DOHH2 (cell line): ENCODE data around the gene ZNF136.

Experiments
- H3F3A ChIP-seq: fragments of 200-600 bp; sonication (generic), shearing (Covaris generic); 2 replicates; pipeline ENCODE4 v1.6.0; 2016; ENCODE audit warnings: antibody characterized with exemption, mild to moderate bottlenecking; ENCODE audit not compliant: control insufficient read depth, insufficient read depth
- H3K27ac ChIP-seq: fragments of 200-600 bp; sonication (generic); 2 replicates; pipeline ENCODE4 v1.5.1; 2014; ENCODE audit warnings: low read depth, mild to moderate bottlenecking, low read length, moderate library complexity
- H3K27me3 ChIP-seq: fragments of 200-600 bp; sonication (generic); 2 replicates; pipeline ENCODE4 v1.6.1; 2014; ENCODE audit warnings: mild to moderate bottlenecking, low read length, mixed read lengths; ENCODE audit not compliant: control insufficient read depth
- H3K36me3 ChIP-seq: fragments of 200-600 bp; sonication (generic); 2 replicates; pipeline ENCODE4 v1.6.1; 2014; ENCODE audit warnings: mild to moderate bottlenecking, low read length, moderate library complexity, mixed read lengths; ENCODE audit not compliant: control insufficient read depth
- H3K4me1 ChIP-seq: fragments of 200-600 bp; sonication (generic); 2 replicates; pipeline ENCODE4 v1.6.1; 2014; ENCODE audit warnings: mild to moderate bottlenecking, low read length, mixed read lengths; ENCODE audit not compliant: control insufficient read depth
- H3K4me2 ChIP-seq: fragments of 200-600 bp; sonication (generic); 2 replicates; pipeline ENCODE4 v1.6.0; 2014; ENCODE audit warnings: mild to moderate bottlenecking, low read length, moderate library complexity
- H3K4me3 ChIP-seq: fragments of 200-600 bp; sonication (generic); 2 replicates; pipeline ENCODE4 v1.5.1; 2014; ENCODE audit warnings: mild to moderate bottlenecking, low read length, mixed read lengths
- H3K79me2 ChIP-seq: fragments of 200-600 bp; sonication (generic); 2 replicates; pipeline ENCODE4 v1.6.1; 2014; ENCODE audit warnings: mild to moderate bottlenecking, low read length, mixed read lengths; ENCODE audit not compliant: control insufficient read depth
- H3K9me2 ChIP-seq: fragments of 200-600 bp; sonication (generic); replicated peaks from 2 replicates; pipeline ENCODE4 v1.6.1; 2014; ENCODE audit warnings: mild to moderate bottlenecking, low read length, mixed read lengths; ENCODE audit not compliant: control insufficient read depth
- H3K9me3 ChIP-seq: fragments of 200-600 bp; sonication (generic); 2 replicates; pipeline ENCODE4 v1.6.1; 2014; ENCODE audit warnings: antibody characterized with exemption, low read length, mixed read lengths; ENCODE audit not compliant: control insufficient read depth, insufficient read depth
- H4K20me1 ChIP-seq: fragments of 200-600 bp; sonication (generic); 2 replicates; pipeline ENCODE4 v1.6.0; 2014; ENCODE audit warnings: low read depth, mild to moderate bottlenecking, antibody characterized with exemption, low read length, moderate library complexity; ENCODE audit not compliant: control insufficient read depth, insufficient read depth
- EZH2phosphoT487 ChIP-seq: fragments of 200-600 bp; sonication (generic); IDR thresholded peaks from 2 replicates; pipeline ENCODE4 v1.6.1; 2017; ENCODE audit warnings: borderline replicate concordance, mild to moderate bottlenecking, antibody characterized with exemption, low read length, moderate library complexity, mixed read lengths
- TF ChIP-seq, protein P1 (sequence below): fragments of 200-600 bp; sonication (generic); IDR thresholded peaks from one replicate; pipeline ENCODE4 v1.5.1; 2014; ENCODE audit warnings: antibody characterized with exemption, mild to moderate bottlenecking, low read depth, low read length; ENCODE audit not compliant: poor library complexity, severe bottlenecking

Gene ZNF136

DNA sequence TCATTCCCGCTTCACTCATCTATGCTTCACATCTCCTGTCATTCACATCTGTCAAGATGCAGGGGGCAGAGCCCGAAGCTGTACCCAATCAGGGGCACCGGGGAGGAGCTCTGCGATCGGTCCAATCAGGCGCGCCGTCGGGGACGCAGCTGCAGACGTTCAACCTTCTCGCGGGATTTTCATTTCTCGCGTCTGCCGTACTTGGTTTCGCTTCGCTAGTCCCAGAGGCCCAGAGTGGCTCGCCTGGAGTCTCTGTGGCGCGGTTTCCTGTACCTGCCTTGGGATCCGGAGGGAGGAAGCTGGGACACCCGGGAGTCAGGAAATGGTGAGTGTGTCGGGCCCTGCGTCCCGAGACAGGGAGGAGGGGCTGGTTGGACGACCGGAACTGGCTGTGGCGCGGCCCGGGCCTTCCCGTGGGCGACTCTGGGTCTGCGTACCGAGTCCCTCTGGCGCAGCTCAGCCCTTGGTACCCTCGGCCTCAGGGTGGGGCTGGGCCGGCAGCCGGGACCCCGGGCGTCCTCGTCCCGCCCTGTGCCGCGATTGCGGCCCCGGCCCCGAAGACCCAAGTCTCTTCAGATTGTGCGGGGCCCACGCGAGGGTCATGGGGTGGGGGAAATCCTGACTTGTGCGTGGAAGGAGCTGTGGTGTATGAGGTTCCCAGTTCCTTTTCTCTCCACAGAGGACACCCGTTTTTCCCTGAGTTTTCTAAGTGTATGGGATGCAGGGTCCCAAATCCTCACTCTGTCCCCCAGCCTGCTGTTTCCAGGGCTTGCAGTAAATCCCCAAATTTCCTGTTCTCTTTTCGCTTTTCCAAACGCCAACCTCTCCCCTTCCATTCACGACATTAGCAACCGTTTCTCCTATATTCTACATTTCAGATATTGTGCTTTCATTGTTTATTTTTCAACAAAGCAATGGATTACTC is at the start of gene ZNF136:
Gene ZNF136 (plus strand): TSS at position 215 of the 925 bp plus-strand sequence. CDS start 108 bp downstream, at position 323.
- H3K4me2 ChIP-seq = peak within 1 kb of the TSS; percentile 90
- H3K9me3 ChIP-seq = peaks cover 3% of the 10 kb centered on the region; the same call in 1 of the 2 replicates
- no peaks in the 10 kb centered on the region for H3K27me3 ChIP-seq
- H3K36me3 ChIP-seq = peaks cover 10% of the 10 kb centered on the region; the same call in 1 of the 2 replicates
- TF ChIP-seq, protein P1, sequence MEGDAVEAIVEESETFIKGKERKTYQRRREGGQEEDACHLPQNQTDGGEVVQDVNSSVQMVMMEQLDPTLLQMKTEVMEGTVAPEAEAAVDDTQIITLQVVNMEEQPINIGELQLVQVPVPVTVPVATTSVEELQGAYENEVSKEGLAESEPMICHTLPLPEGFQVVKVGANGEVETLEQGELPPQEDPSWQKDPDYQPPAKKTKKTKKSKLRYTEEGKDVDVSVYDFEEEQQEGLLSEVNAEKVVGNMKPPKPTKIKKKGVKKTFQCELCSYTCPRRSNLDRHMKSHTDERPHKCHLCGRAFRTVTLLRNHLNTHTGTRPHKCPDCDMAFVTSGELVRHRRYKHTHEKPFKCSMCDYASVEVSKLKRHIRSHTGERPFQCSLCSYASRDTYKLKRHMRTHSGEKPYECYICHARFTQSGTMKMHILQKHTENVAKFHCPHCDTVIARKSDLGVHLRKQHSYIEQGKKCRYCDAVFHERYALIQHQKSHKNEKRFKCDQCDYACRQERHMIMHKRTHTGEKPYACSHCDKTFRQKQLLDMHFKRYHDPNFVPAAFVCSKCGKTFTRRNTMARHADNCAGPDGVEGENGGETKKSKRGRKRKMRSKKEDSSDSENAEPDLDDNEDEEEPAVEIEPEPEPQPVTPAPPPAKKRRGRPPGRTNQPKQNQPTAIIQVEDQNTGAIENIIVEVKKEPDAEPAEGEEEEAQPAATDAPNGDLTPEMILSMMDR = no peak
- TF ChIP-seq EZH2phosphoT487 = no peak
- peaks cover 38% of the 10 kb centered on the region for H3K79me2 ChIP-seq
- H3K9me2 ChIP-seq = no peaks in the 10 kb centered on the region
- peak within 1 kb of the TSS; percentile 86 for H3K4me3 ChIP-seq
- H3K4me1 ChIP-seq = peaks cover 11% of the 10 kb centered on the region
- H3K27ac ChIP-seq = peak within 1 kb of the TSS; percentile 21; the same call in 1 of the 2 replicates
- H3F3A ChIP-seq = no peaks in the 10 kb centered on the region
- H4K20me1 ChIP-seq = no peaks in the 10 kb centered on the region

DNA sequence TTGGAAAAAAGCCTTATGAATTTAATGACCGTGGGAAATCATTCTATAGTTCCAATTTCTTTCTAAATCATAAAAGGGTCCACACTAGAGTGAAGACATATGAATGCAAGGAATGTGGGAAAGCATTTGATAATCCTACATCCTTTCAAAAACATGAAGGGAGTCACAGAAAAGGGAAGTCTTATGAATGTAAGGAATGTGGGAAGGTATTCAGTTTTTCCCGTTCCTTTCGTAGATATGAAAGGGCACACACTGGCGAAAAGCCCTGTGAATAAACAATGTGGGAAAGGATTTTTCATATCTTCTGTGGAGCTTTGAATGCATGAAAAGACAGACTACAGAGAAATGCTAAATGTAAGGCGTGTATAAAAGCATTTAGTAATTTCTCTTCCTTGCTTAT is 49.8 kb upstream of the ZNF136 start:
- no peaks in the 10 kb centered on the region for H3K9me2 ChIP-seq
- no peaks in the 10 kb centered on the region for H3K4me1 ChIP-seq
- no peaks in the 10 kb centered on the region for H3K79me2 ChIP-seq
- H3K27me3 ChIP-seq = no peaks in the 10 kb centered on the region
- H3K4me2 ChIP-seq = no peak overlapping the region
- no peaks in the 10 kb centered on the region for H3K9me3 ChIP-seq
- no peaks in the 10 kb centered on the region for H3K36me3 ChIP-seq
- no peak overlapping the region for H3K4me3 ChIP-seq
- no peaks in the 10 kb centered on the region for H4K20me1 ChIP-seq
- TF ChIP-seq, protein P1 = no peak
- TF ChIP-seq EZH2phosphoT487 = no peak
- no peaks in the 10 kb centered on the region for H3F3A ChIP-seq
- no peak overlapping the region for H3K27ac ChIP-seq

DNA sequence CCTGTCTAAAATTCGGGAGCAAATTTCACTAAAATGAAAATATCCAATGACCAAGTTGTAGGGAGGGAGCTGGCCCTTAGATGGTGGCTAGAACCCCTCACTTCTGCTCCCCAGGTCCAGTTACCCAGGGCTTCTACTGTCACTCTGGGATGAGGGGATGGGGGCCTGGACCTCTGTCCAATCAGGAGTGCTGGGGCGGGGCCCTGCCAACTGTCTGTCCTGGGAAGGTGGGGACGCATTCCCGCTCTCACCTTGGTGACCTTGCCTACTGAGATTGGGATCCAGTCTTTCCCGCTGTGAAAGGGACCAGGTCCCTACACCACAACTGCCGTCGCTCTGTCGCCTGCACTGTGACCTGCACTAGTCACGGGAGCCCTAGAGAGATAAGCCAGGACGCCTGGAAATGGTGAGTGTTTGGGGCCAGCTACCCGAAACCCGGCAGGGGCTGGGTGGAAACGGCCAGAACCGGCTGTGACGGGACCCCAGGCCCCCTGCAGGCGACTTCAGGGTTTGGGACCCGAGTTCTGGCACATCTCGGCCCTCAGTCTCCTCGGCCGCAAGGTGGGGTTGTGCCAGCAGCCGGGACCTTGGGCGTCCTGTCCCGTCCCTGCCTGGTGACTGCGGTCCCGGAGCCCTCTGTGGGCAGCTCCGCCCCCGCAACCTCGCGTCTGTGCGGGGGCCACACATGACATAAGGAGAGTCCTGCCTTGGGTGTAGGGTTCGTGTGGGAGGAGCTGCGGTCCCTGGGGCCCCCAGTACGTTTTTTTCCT is 45.5 kb upstream of the ZNF136 start:
- H4K20me1 ChIP-seq = no peaks in the 10 kb centered on the region
- no peaks in the 10 kb centered on the region for H3K27me3 ChIP-seq
- no peaks in the 10 kb centered on the region for H3K4me1 ChIP-seq
- H3K4me3 ChIP-seq = no peak overlapping the region
- no peak overlapping the region for H3K4me2 ChIP-seq
- no peak for TF ChIP-seq EZH2phosphoT487
- TF ChIP-seq, protein P1 = no peak
- no peaks in the 10 kb centered on the region for H3K79me2 ChIP-seq
- no peaks in the 10 kb centered on the region for H3F3A ChIP-seq
- no peaks in the 10 kb centered on the region for H3K36me3 ChIP-seq
- no peak overlapping the region for H3K27ac ChIP-seq
- no peaks in the 10 kb centered on the region for H3K9me2 ChIP-seq
- no peaks in the 10 kb centered on the region for H3K9me3 ChIP-seq
